PC-3 (cell line): ENCODE data around the gene BMPR1A. TPM values are rescaled to one million over a fixed set of nuclear protein-coding genes. Genes with fewer than 3 reads are reported as not detected.

Experiments used
- ATAC-seq: fragments of 200-7000 bp; cut with Tn5 transposase; 2 replicates; pipeline ENCODE4 v1.9.1; 2020; ENCODE audit warnings: mild to moderate bottlenecking, moderate library complexity
- BruUV-seq: library from RNA; stranded (reverse); fragments of 400-500 nt; replicated peaks from 2 replicates; lab custom pipeline; 2021; lab: Mats Ljungman, UMichigan
- CTCF ChIA-PET: fragments of 300-600 bp; sonication (Branson Sonifier 250); formaldehyde crosslinking; loops from one replicate; lab custom pipeline; 2022; ENCODE audit warnings: antibody characterized with exemption; lab: Charles Lee
- POLR2A ChIA-PET: fragments of 300-600 bp; sonication (Branson Sonifier 250); formaldehyde crosslinking; loops from one replicate; lab custom pipeline; 2022; ENCODE audit warnings: antibody characterized with exemption; ENCODE audit not compliant: unreplicated experiment; lab: Charles Lee
- DNase-seq: peaks from one replicate; pipeline ENCODE4 v3.0.0-alpha.2; 2015
- H2AFZ ChIP-seq: fragments of 300-600 bp; sonication (generic); 2 replicates; pipeline ENCODE4 v1.6.0; 2016; ENCODE audit warnings: antibody characterized with exemption, low read length
- H3F3A ChIP-seq: fragments of 300-600 bp; sonication (generic); one replicate; pipeline ENCODE4 v1.6.0; 2017; ENCODE audit warnings: antibody characterized with exemption, low read length, control low read depth, mild to moderate bottlenecking; ENCODE audit not compliant: unreplicated experiment
- H3K27ac ChIP-seq: fragments of 300-600 bp; sonication (generic); 2 replicates; pipeline ENCODE4 v1.5.1; 2016; ENCODE audit warnings: mild to moderate bottlenecking, low read length
- H3K27me3 ChIP-seq: fragments of 300-600 bp; sonication (generic); 2 replicates; pipeline ENCODE4 v1.6.1; 2016; ENCODE audit warnings: low read length, mixed read lengths
- H3K36me3 ChIP-seq: fragments of 300-600 bp; sonication (generic); 2 replicates; pipeline ENCODE4 v1.6.1; 2016; ENCODE audit warnings: low read depth, mixed run types, low read length, mixed read lengths
- H3K4me1 ChIP-seq: fragments of 300-600 bp; sonication (generic); 2 replicates; pipeline ENCODE4 v1.5.1; 2016; ENCODE audit warnings: low read length; ENCODE audit not compliant: insufficient read depth
- H3K4me2 ChIP-seq: fragments of 300-600 bp; sonication (generic); 2 replicates; pipeline ENCODE4 v1.6.0; 2016; ENCODE audit warnings: low read length
- H3K4me3 ChIP-seq: fragments of 300-600 bp; sonication (generic); 2 replicates; pipeline ENCODE4 v1.5.1; 2016; ENCODE audit warnings: mild to moderate bottlenecking, low read length, mixed read lengths
- H3K79me2 ChIP-seq: fragments of 300-600 bp; sonication (generic); 2 replicates; pipeline ENCODE4 v1.6.1; 2017; ENCODE audit warnings: low read length, mixed read lengths
- H3K9ac ChIP-seq: fragments of 300-600 bp; sonication (generic); 2 replicates; pipeline ENCODE4 v1.6.0; 2016; ENCODE audit warnings: mild to moderate bottlenecking, low read length
- H3K9me2 ChIP-seq: fragments of 300-600 bp; sonication (generic); replicated peaks from 2 replicates; pipeline ENCODE4 v1.6.1; 2016; ENCODE audit warnings: mixed run types, low read length, mixed read lengths
- H3K9me3 ChIP-seq: fragments of 300-600 bp; sonication (generic); 2 replicates; pipeline ENCODE4 v1.6.1; 2016; ENCODE audit warnings: low read length, mixed read lengths
- H4K20me1 ChIP-seq: fragments of 300-600 bp; sonication (generic); 2 replicates; pipeline ENCODE4 v1.6.1; 2016; ENCODE audit warnings: low read length, mixed read lengths
- CTCF ChIP-seq: fragments of 300-600 bp; sonication (generic); conservative IDR thresholded peaks from 2 replicates; pipeline ENCODE4 v1.5.1; 2017; ENCODE audit warnings: antibody characterized with exemption, low read depth, mild to moderate bottlenecking, low read length
- EZH2 ChIP-seq: fragments of 300-600 bp; sonication (generic); IDR thresholded peaks from one replicate; pipeline ENCODE4 v1.6.1; 2017; ENCODE audit warnings: antibody characterized with exemption, mild to moderate bottlenecking, low read length; ENCODE audit not compliant: unreplicated experiment
- EZH2phosphoT487 ChIP-seq: fragments of 300-600 bp; sonication (generic); IDR thresholded peaks from 2 replicates; pipeline ENCODE4 v1.6.1; 2018; ENCODE audit warnings: mild to moderate bottlenecking, antibody characterized with exemption, low read length, borderline replicate concordance
- intact Hi-C: fragments of 100-400 bp; cut with micrococcal nuclease; formaldehyde crosslinking; loops from 2 replicates; pipeline ENCODE4 v1.9.0; 2023
- total RNA-seq: library from RNA; depleted of rRNA; stranded (reverse); fragments of >200 nt; gene quantifications from 2 replicates; pipeline ENCODE4 v1.2.3, GENCODE V29; 2014

BMPR1A gene
- total RNA-seq, 1 experiment from 2014 or later, result 14.5 TPM

- no peaks in the 10 kb centered on the region for H3K9me3 ChIP-seq
- ChIA-PET CTCF (no interaction called here), POLR2A (no interaction called here)
- H3K9ac ChIP-seq, result no peak overlapping the region
- DNase-seq (no peak), ATAC-seq (no peak)
- intact Hi-C loops, result loop anchor here (2.0 to 5.0 kb wide), 2 partner anchors 47 to 118 kb away; partner anchors contain the start of gene BMPR1A
- H3K27ac ChIP-seq, result no peak overlapping the region
- no peak overlapping the region for H3K4me3 ChIP-seq
- no peaks in the 10 kb centered on the region for H3K79me2 ChIP-seq
- TF ChIP-seq EZH2phosphoT487, result no peak
- TF ChIP-seq EZH2, result no peak
- TF ChIP-seq CTCF, result no peak
- H3K4me2 ChIP-seq, result no peak overlapping the region
- H3F3A ChIP-seq, result no peaks in the 10 kb centered on the region
- no peaks in the 10 kb centered on the region for H3K9me2 ChIP-seq
- H4K20me1 ChIP-seq, result no peaks in the 10 kb centered on the region
- H3K4me1 ChIP-seq, result peaks cover 9% of the 10 kb centered on the region
- H3K36me3 ChIP-seq, result no peaks in the 10 kb centered on the region
- H2AFZ ChIP-seq, result no peak overlapping the region
- no peaks in the 10 kb centered on the region for H3K27me3 ChIP-seq
- no TSS peak for BruUV-seq
Observed at GRCh38 chr10:86709396-86710185, 46.8 kb upstream of the BMPR1A start.

- no peaks in the 10 kb centered on the region for H3K79me2 ChIP-seq
- peak overlapping the region; percentile 88 for H3K9ac ChIP-seq
- H3K36me3 ChIP-seq, result no peaks in the 10 kb centered on the region
- DNase-seq (peak; percentile 83), ATAC-seq (peak; percentile 90)
- peak overlapping the region; percentile 99 for H2AFZ ChIP-seq
- peak overlapping the region; percentile 75 for H3K4me3 ChIP-seq
- no peaks in the 10 kb centered on the region for H3K9me3 ChIP-seq
- BruUV-seq, result no TSS peak
- TF ChIP-seq EZH2phosphoT487 (no peak), CTCF (peak; percentile 60)
- no peaks in the 10 kb centered on the region for H3K27me3 ChIP-seq
- H4K20me1 ChIP-seq, result no peaks in the 10 kb centered on the region
- H3F3A ChIP-seq, result no peaks in the 10 kb centered on the region
- POLR2A ChIA-PET, result no interaction called here
- CTCF ChIA-PET, result interaction anchor here (0.6 kb wide), 1 partner anchor 125 kb away, joined by 3 read pairs; no protein-coding TSS in a partner anchor
- peaks cover 9% of the 10 kb centered on the region for H3K4me1 ChIP-seq
- peak overlapping the region; percentile 99 for H3K4me2 ChIP-seq
- intact Hi-C loops, result loop anchor here (1.0 to 5.0 kb wide), 3 partner anchors 46 to 188 kb away; partner anchors contain the start of gene BMPR1A
- H3K27ac ChIP-seq, result peak overlapping the region; percentile 64
- no peaks in the 10 kb centered on the region for H3K9me2 ChIP-seq
Observed at GRCh38 chr10:86710987-86711512, 45.4 kb upstream of the BMPR1A start.
